H1 (cell line): Measurements from ENCODE around the gene GNAO1. TPM values are rescaled to one million over a fixed set of nuclear protein-coding genes. Genes with fewer than 3 reads are reported as not detected.

Experiments used
- EGR1 ChIP-seq: IDR thresholded peaks from 2 replicates; pipeline ENCODE4 v1.6.1; 2011; ENCODE audit warnings: low read depth, low read length, borderline replicate concordance
- KDM1A ChIP-seq: fragments of 200-600, 300-600 bp; sonication (generic); IDR thresholded peaks from 2 replicates; pipeline ENCODE4 v1.7.1; 2016; ENCODE audit warnings: mild to moderate bottlenecking, low read length, borderline replicate concordance
- SIX5 ChIP-seq: IDR thresholded peaks from 2 replicates; pipeline ENCODE4 v1.6.1; 2011; ENCODE audit warnings: mild to moderate bottlenecking, low read depth, low read length
- TCF12 ChIP-seq: IDR thresholded peaks from 2 replicates; pipeline ENCODE4 v1.6.1; 2011; ENCODE audit warnings: low read depth, mild to moderate bottlenecking, low read length
- polyA plus RNA-seq, 7 experiments: library from polyadenylated mRNA; depleted of rRNA in 3 of 7; stranded (reverse) in 5 of 7; unstranded in 2 of 7; fragments of >200 nt in 5 of 7; fragments of 200-250 nt in 2 of 7; gene quantifications; 1 replicate in 5 of 7; 2 replicates in 1 of 7; 4 replicates in 1 of 7; pipeline versions ENCODE4 v1.2.1 to v1.2.3, GENCODE V29; 2011 to 2013; ENCODE audit warnings: missing spikeins in 2 of 7, mixed read lengths in 2 of 7
- total RNA-seq: library from RNA; stranded (reverse); fragmentation: NEBNext Ultra II Directional; extraction: Animal tissue kit (Norgen Biotek cat#: 25700); gene quantifications from 2 replicates; pipeline ENCODE4 v1.2.1, GENCODE V29; 2021
- TF ChIP-seq, protein P1 (sequence below): fragments of 300-600 bp; sonication (generic); IDR thresholded peaks from 2 replicates; pipeline ENCODE4 v1.7.1; 2012; ENCODE audit warnings: low read length, moderate library complexity, mild to moderate bottlenecking, inconsistent platforms; ENCODE audit not compliant: insufficient replicate concordance

The GNAO1 gene
- total and polyA plus RNA-seq, 2 of the 8 experiments (the other 6 are each of a cell fraction or from before 2014, with no cell fraction given): 6.7 to 34.4 TPM

DNA sequence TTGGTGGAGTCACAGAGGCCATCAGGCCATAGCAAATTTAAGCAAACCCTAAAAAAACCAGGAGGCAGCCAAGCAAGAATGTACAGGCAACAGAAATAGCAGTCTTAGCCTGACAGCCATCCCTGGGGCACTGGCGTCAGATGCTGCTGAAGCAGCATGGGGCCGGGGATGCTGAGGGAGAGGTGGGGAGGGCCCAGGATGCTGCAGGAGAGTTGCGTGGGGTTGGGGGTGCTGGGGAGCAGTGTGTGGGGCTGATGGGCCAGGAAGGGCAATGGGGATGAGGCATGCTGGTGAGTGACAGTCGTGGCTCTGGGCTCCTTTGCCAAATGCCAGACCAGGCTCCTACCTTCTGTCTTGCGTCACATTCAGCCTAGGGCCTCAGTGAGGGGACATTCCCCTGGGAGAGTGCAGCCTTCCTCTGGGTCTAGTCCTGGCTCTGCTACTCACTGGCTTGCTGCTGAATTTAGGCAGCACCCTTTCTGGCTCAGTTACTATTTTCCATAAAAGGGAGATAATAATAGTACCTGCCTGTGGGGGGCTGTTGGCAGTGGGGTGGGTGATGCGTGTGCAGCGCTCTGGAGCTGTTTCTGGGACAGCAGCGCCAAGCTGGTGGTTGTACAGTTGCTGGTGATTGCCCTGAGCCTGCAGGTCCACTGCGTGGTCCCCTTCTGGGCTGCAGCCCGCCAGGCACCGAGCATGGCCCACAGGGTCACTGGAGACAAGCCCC, 146.0 kb downstream of the GNAO1 start (continued):
- TF ChIP-seq, protein P1, sequence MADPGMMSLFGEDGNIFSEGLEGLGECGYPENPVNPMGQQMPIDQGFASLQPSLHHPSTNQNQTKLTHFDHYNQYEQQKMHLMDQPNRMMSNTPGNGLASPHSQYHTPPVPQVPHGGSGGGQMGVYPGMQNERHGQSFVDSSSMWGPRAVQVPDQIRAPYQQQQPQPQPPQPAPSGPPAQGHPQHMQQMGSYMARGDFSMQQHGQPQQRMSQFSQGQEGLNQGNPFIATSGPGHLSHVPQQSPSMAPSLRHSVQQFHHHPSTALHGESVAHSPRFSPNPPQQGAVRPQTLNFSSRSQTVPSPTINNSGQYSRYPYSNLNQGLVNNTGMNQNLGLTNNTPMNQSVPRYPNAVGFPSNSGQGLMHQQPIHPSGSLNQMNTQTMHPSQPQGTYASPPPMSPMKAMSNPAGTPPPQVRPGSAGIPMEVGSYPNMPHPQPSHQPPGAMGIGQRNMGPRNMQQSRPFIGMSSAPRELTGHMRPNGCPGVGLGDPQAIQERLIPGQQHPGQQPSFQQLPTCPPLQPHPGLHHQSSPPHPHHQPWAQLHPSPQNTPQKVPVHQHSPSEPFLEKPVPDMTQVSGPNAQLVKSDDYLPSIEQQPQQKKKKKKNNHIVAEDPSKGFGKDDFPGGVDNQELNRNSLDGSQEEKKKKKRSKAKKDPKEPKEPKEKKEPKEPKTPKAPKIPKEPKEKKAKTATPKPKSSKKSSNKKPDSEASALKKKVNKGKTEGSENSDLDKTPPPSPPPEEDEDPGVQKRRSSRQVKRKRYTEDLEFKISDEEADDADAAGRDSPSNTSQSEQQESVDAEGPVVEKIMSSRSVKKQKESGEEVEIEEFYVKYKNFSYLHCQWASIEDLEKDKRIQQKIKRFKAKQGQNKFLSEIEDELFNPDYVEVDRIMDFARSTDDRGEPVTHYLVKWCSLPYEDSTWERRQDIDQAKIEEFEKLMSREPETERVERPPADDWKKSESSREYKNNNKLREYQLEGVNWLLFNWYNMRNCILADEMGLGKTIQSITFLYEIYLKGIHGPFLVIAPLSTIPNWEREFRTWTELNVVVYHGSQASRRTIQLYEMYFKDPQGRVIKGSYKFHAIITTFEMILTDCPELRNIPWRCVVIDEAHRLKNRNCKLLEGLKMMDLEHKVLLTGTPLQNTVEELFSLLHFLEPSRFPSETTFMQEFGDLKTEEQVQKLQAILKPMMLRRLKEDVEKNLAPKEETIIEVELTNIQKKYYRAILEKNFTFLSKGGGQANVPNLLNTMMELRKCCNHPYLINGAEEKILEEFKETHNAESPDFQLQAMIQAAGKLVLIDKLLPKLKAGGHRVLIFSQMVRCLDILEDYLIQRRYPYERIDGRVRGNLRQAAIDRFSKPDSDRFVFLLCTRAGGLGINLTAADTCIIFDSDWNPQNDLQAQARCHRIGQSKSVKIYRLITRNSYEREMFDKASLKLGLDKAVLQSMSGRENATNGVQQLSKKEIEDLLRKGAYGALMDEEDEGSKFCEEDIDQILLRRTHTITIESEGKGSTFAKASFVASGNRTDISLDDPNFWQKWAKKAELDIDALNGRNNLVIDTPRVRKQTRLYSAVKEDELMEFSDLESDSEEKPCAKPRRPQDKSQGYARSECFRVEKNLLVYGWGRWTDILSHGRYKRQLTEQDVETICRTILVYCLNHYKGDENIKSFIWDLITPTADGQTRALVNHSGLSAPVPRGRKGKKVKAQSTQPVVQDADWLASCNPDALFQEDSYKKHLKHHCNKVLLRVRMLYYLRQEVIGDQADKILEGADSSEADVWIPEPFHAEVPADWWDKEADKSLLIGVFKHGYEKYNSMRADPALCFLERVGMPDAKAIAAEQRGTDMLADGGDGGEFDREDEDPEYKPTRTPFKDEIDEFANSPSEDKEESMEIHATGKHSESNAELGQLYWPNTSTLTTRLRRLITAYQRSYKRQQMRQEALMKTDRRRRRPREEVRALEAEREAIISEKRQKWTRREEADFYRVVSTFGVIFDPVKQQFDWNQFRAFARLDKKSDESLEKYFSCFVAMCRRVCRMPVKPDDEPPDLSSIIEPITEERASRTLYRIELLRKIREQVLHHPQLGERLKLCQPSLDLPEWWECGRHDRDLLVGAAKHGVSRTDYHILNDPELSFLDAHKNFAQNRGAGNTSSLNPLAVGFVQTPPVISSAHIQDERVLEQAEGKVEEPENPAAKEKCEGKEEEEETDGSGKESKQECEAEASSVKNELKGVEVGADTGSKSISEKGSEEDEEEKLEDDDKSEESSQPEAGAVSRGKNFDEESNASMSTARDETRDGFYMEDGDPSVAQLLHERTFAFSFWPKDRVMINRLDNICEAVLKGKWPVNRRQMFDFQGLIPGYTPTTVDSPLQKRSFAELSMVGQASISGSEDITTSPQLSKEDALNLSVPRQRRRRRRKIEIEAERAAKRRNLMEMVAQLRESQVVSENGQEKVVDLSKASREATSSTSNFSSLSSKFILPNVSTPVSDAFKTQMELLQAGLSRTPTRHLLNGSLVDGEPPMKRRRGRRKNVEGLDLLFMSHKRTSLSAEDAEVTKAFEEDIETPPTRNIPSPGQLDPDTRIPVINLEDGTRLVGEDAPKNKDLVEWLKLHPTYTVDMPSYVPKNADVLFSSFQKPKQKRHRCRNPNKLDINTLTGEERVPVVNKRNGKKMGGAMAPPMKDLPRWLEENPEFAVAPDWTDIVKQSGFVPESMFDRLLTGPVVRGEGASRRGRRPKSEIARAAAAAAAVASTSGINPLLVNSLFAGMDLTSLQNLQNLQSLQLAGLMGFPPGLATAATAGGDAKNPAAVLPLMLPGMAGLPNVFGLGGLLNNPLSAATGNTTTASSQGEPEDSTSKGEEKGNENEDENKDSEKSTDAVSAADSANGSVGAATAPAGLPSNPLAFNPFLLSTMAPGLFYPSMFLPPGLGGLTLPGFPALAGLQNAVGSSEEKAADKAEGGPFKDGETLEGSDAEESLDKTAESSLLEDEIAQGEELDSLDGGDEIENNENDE: no peak
- TF ChIP-seq TCF12: no peak
- TF ChIP-seq SIX5: no peak
- no peak for TF ChIP-seq EGR1
- no peak for TF ChIP-seq KDM1A
